SK-N-SH treated with all-trans-retinoic acid at 6 μM for 48 hours (cell line): ENCODE measurements around the gene SIL1.

ENCODE experiments used
- ATAC-seq: fragments of 200-7000 bp; cut with Tn5 transposase; 3 replicates; pipeline ENCODE4 v1.9.1; 2020; ENCODE audit warnings: mild to moderate bottlenecking, moderate library complexity
- ARNTL ChIP-seq: fragments of 450-650 bp; formaldehyde crosslinking; IDR thresholded peaks from 2 replicates; pipeline ENCODE4 v1.5.0; 2020; ENCODE audit warnings: low read depth, mild to moderate bottlenecking, moderate library complexity, borderline replicate concordance
- BACH2 ChIP-seq: fragments of 250-450 bp; sonication (Bioruptor Pico); IDR thresholded peaks from 2 replicates; pipeline ENCODE4 v1.9.0; 2021; ENCODE audit warnings: mild to moderate bottlenecking, borderline replicate concordance
- CREB5 ChIP-seq: fragments of 250-450 bp; sonication (Bioruptor Pico); IDR thresholded peaks from 2 replicates; pipeline ENCODE4 v1.5.1; 2020; ENCODE audit warnings: low read depth, mild to moderate bottlenecking, moderate library complexity
- ESRRG ChIP-seq: fragments of 250-450 bp; sonication (Bioruptor Pico); IDR thresholded peaks from 2 replicates; pipeline ENCODE4 v1.6.1; 2021; ENCODE audit warnings: mild to moderate bottlenecking
- GLIS3 ChIP-seq: fragments of 250-450 bp; sonication (Bioruptor Pico); IDR thresholded peaks from 2 replicates; pipeline ENCODE4 v1.5.0; 2020; ENCODE audit warnings: mild to moderate bottlenecking, moderate library complexity
- ISL1 ChIP-seq: fragments of 250-450 bp; sonication (Bioruptor Pico); IDR thresholded peaks from 2 replicates; pipeline ENCODE4 v2.1.2; 2022; ENCODE audit warnings: mild to moderate bottlenecking, moderate library complexity
- OSR1 ChIP-seq: fragments of 250-450 bp; sonication (Bioruptor Pico); IDR thresholded peaks from 2 replicates; pipeline ENCODE4 v1.8.0; 2022; ENCODE audit warnings: moderate library complexity, mild to moderate bottlenecking, inconsistent platforms
- PPARA ChIP-seq: fragments of 250-450 bp; sonication (Bioruptor Pico); IDR thresholded peaks from 2 replicates; pipeline ENCODE4 v1.5.0; 2020; ENCODE audit warnings: mild to moderate bottlenecking, borderline replicate concordance
- RARB ChIP-seq: fragments of 250-450 bp; sonication (Bioruptor Pico); IDR thresholded peaks from 2 replicates; pipeline ENCODE4 v1.8.0; 2021; ENCODE audit warnings: mild to moderate bottlenecking, moderate library complexity
- SNAI2 ChIP-seq: fragments of 250-450 bp; sonication (Bioruptor Pico); IDR thresholded peaks from 2 replicates; pipeline ENCODE4 v1.5.0; 2020; ENCODE audit warnings: mild to moderate bottlenecking, moderate library complexity
- TCF4 ChIP-seq: fragments of 250-450 bp; sonication (Bioruptor Pico); IDR thresholded peaks from 2 replicates; pipeline ENCODE4 v1.8.0; 2021; ENCODE audit warnings: mild to moderate bottlenecking, moderate library complexity, borderline replicate concordance
- TOX ChIP-seq: fragments of 250-450 bp; sonication (Bioruptor Pico); IDR thresholded peaks from 2 replicates; pipeline ENCODE4 v1.8.0; 2021; ENCODE audit warnings: mild to moderate bottlenecking, moderate library complexity, borderline replicate concordance
- ZC3H10 ChIP-seq: fragments of 250-450 bp; sonication (Bioruptor Pico); IDR thresholded peaks from 2 replicates; pipeline ENCODE4 v1.5.1; 2021; ENCODE audit warnings: mild to moderate bottlenecking, moderate library complexity
- ZFP3 ChIP-seq: fragments of 250-450 bp; sonication (Bioruptor Pico); IDR thresholded peaks from 2 replicates; pipeline ENCODE4 v1.5.0; 2020; ENCODE audit warnings: mild to moderate bottlenecking, moderate library complexity
- ZFP30 ChIP-seq: fragments of 450-650 bp; formaldehyde crosslinking; IDR thresholded peaks from 2 replicates; pipeline ENCODE4 v1.5.0; 2022; ENCODE audit warnings: mild to moderate bottlenecking, moderate library complexity
- ZNF565 ChIP-seq: fragments of 450-650 bp; formaldehyde crosslinking; conservative IDR thresholded peaks from 2 replicates; pipeline ENCODE4 v1.5.0; 2020; ENCODE audit warnings: low read depth, mild to moderate bottlenecking, moderate library complexity
- ZNF70 ChIP-seq: fragments of 450-650 bp; formaldehyde crosslinking; IDR thresholded peaks from 2 replicates; pipeline ENCODE4 v1.5.0; 2020; ENCODE audit warnings: mild to moderate bottlenecking, moderate library complexity
- ZNF8 ChIP-seq: fragments of 450-650 bp; formaldehyde crosslinking; IDR thresholded peaks from 2 replicates; pipeline ENCODE4 v1.5.0; 2020; ENCODE audit warnings: mild to moderate bottlenecking, moderate library complexity
- TF ChIP-seq, protein P1 (sequence below): fragments of 250-450 bp; sonication (Bioruptor Pico); IDR thresholded peaks from 2 replicates; pipeline ENCODE4 v1.5.0; 2020; ENCODE audit warnings: mild to moderate bottlenecking, moderate library complexity
- TF ChIP-seq, protein P2 (sequence below): fragments of 250-450 bp; sonication (Bioruptor Pico); IDR thresholded peaks from 2 replicates; pipeline ENCODE4 v1.8.0; 2020; ENCODE audit warnings: mild to moderate bottlenecking, moderate library complexity, borderline replicate concordance
- TF ChIP-seq, protein P3 (sequence below): fragments of 250-450 bp; sonication (Bioruptor Pico); IDR thresholded peaks from 2 replicates; pipeline ENCODE4 v1.5.1; 2021; ENCODE audit warnings: mild to moderate bottlenecking, moderate library complexity

Gene SIL1

DNA sequence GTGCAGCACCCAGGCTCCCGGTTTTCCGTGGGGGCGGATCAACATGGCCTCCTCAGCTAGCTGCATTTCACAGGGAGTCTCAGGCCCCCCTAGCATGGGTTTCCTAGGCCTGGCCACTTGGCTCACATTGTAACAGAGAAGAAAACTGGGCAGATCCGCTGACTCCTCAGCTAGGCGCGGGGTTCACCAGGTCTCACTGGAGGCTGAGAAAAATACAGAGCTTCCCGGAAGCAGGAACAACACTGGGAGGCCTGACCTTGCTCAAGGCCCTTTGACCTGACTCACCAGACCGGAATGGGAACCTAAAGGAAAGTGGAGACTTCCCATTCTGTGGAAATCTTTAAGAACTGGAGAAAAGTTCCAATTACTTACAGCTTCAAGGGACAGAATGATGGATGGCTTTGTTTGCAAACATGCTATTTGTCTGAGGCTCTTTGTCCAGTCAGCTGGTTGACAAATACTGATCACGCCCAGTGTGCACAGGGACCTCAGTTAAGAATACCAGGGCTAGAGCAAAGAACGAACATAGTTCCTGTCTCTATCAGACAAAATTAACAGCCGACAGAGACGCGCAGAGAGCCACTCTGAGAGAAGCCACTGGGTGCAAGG, 234.3 kb downstream of the SIL1 start:
- TF ChIP-seq SNAI2 (CRISPR knock-in tag) (no peak), PPARA (no peak), TOX (CRISPR knock-in tag) (no peak), ZC3H10 (no peak), CREB5 (no peak), ZNF70 (CRISPR knock-in tag) (no peak), RARB (CRISPR knock-in tag) (no peak), ARNTL (CRISPR knock-in tag) (no peak), ESRRG (CRISPR knock-in tag) (no peak), ISL1 (no peak), TCF4 (no peak), ZNF565 (CRISPR knock-in tag) (no peak), BACH2 (no peak), ZFP30 (CRISPR knock-in tag) (no peak), ZFP3 (no peak)
- TF ChIP-seq, protein P1, sequence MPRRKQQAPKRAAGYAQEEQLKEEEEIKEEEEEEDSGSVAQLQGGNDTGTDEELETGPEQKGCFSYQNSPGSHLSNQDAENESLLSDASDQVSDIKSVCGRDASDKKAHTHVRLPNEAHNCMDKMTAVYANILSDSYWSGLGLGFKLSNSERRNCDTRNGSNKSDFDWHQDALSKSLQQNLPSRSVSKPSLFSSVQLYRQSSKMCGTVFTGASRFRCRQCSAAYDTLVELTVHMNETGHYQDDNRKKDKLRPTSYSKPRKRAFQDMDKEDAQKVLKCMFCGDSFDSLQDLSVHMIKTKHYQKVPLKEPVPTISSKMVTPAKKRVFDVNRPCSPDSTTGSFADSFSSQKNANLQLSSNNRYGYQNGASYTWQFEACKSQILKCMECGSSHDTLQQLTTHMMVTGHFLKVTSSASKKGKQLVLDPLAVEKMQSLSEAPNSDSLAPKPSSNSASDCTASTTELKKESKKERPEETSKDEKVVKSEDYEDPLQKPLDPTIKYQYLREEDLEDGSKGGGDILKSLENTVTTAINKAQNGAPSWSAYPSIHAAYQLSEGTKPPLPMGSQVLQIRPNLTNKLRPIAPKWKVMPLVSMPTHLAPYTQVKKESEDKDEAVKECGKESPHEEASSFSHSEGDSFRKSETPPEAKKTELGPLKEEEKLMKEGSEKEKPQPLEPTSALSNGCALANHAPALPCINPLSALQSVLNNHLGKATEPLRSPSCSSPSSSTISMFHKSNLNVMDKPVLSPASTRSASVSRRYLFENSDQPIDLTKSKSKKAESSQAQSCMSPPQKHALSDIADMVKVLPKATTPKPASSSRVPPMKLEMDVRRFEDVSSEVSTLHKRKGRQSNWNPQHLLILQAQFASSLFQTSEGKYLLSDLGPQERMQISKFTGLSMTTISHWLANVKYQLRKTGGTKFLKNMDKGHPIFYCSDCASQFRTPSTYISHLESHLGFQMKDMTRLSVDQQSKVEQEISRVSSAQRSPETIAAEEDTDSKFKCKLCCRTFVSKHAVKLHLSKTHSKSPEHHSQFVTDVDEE (CRISPR knock-in tag), result no peak
- TF ChIP-seq, protein P2, sequence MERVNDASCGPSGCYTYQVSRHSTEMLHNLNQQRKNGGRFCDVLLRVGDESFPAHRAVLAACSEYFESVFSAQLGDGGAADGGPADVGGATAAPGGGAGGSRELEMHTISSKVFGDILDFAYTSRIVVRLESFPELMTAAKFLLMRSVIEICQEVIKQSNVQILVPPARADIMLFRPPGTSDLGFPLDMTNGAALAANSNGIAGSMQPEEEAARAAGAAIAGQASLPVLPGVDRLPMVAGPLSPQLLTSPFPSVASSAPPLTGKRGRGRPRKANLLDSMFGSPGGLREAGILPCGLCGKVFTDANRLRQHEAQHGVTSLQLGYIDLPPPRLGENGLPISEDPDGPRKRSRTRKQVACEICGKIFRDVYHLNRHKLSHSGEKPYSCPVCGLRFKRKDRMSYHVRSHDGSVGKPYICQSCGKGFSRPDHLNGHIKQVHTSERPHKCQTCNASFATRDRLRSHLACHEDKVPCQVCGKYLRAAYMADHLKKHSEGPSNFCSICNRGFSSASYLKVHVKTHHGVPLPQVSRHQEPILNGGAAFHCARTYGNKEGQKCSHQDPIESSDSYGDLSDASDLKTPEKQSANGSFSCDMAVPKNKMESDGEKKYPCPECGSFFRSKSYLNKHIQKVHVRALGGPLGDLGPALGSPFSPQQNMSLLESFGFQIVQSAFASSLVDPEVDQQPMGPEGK (CRISPR knock-in tag), result no peak
- TF ChIP-seq, all 23 proteins: peak for 0
- ATAC-seq, result no peak

DNA sequence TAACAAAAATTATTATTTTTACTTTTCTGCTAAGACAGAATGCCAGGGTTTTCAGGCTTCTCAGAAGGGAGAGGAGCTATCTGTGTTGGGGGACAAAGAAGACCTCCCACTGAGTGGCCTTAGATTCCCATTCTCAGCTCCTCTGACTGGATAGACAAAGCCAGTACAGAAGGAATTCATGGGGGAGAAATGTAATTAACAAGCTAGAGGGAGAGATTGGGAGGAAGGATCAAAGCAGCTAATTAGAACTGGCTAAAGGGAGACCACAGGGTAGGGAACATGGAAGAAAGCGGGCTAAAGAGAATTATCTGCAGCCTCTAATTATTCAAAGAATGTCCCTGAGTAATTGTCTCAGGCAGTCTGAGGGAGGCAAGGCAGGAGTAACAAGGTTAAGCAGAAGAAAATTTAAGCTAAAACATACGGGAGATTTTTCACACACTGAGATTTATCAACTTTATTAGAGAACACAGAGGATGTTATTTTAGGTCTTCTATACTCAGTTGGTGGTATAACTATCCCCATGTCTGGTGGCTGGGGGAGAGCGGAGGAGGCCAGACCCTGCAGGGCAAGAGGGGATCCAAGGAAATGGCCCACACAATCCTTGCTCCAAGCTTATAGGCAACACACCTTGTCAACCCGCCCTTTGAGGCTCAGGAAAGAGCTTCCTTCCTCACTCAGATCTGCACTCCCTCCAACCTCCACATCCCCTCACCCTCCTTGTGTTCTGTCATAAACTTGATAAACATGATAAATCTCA, 235.4 kb downstream of the SIL1 start:
- no peak for ATAC-seq
- TF ChIP-seq TOX (CRISPR knock-in tag) (no peak), PPARA (no peak), ZNF70 (CRISPR knock-in tag) (no peak)
- TF ChIP-seq, protein P3, sequence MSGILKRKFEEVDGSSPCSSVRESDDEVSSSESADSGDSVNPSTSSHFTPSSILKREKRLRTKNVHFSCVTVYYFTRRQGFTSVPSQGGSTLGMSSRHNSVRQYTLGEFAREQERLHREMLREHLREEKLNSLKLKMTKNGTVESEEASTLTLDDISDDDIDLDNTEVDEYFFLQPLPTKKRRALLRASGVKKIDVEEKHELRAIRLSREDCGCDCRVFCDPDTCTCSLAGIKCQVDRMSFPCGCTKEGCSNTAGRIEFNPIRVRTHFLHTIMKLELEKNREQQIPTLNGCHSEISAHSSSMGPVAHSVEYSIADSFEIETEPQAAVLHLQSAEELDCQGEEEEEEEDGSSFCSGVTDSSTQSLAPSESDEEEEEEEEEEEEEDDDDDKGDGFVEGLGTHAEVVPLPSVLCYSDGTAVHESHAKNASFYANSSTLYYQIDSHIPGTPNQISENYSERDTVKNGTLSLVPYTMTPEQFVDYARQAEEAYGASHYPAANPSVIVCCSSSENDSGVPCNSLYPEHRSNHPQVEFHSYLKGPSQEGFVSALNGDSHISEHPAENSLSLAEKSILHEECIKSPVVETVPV (CRISPR knock-in tag), result no peak
- TF ChIP-seq, all 23 proteins: peak for 0

GRCh38 chr5:138961729-138962128, 236.4 kb downstream of the SIL1 start:
- ATAC-seq, result no peak
- TF ChIP-seq ARNTL (CRISPR knock-in tag), result no peak
- TF ChIP-seq BACH2, result no peak
- no peak for TF ChIP-seq ISL1
- TF ChIP-seq ZC3H10, result no peak
- TF ChIP-seq CREB5, result no peak
- TF ChIP-seq TCF4, result no peak
- no peak for TF ChIP-seq ZFP30 (CRISPR knock-in tag)
- TF ChIP-seq TOX (CRISPR knock-in tag), result no peak
- TF ChIP-seq, protein P3 (CRISPR knock-in tag), result no peak
- TF ChIP-seq SNAI2 (CRISPR knock-in tag), result no peak
- no peak for TF ChIP-seq ZFP3
- no peak for TF ChIP-seq OSR1 (CRISPR knock-in tag)
- no peak for TF ChIP-seq PPARA
- TF ChIP-seq, protein P1 (CRISPR knock-in tag), result no peak
- TF ChIP-seq ZNF8 (CRISPR knock-in tag), result no peak
- no peak for TF ChIP-seq GLIS3 (CRISPR knock-in tag)
